Nephron (organoid): ENCODE results near the gene ZNF362.

ENCODE experiments used
- H3K27ac Mint-ChIP-seq, 3 experiments: 2 replicates each; pipeline ENCODE4 v1.8.0; 2020; ENCODE audit warnings: mixed read lengths in 3 of 3, mild to moderate bottlenecking in 2 of 3, moderate library complexity in 1 of 3
- H3K27me3 Mint-ChIP-seq: 2 replicates; pipeline ENCODE4 v1.8.0; 2021; ENCODE audit warnings: low read depth, mild to moderate bottlenecking, moderate library complexity, mixed read lengths
- H3K36me3 Mint-ChIP-seq: 2 replicates; pipeline ENCODE4 v1.8.0; 2020; ENCODE audit warnings: low read depth, mixed read lengths
- H3K4me1 Mint-ChIP-seq: 2 replicates; pipeline ENCODE4 v1.8.0; 2020; ENCODE audit warnings: mixed read lengths
- H3K4me3 Mint-ChIP-seq, 3 experiments: 2 replicates each; pipeline ENCODE4 v1.8.0; 2020; ENCODE audit warnings: mild to moderate bottlenecking in 3 of 3, mixed read lengths in 3 of 3, moderate library complexity in 2 of 3
- H3K9me3 Mint-ChIP-seq: 2 replicates; pipeline ENCODE4 v1.8.0; 2020; ENCODE audit warnings: mixed read lengths
- CTCF ChIP-seq, 3 experiments: fragments of 200-600 bp; sonication (generic); IDR thresholded peaks; one replicate each; pipeline ENCODE4 v1.5.0; 2021; ENCODE audit warnings: antibody characterized with exemption in 3 of 3; ENCODE audit not compliant: unreplicated experiment in 3 of 3

ZNF362 gene

GRCh38 chr1:33316601-33317000 lies 60.3 kb downstream of the ZNF362 start:
- peak overlapping the region in 1 of 3 experiments; percentile 61 for H3K27ac Mint-ChIP-seq
- H3K4me1 Mint-ChIP-seq, result peaks cover 12% of the 10 kb centered on the region
- H3K9me3 Mint-ChIP-seq, result no peaks in the 10 kb centered on the region
- H3K36me3 Mint-ChIP-seq, result peaks cover 4% of the 10 kb centered on the region
- no peak for TF ChIP-seq CTCF (IDR thresholded peaks at IDR 0.05; ENCODE audit: unreplicated experiment in 3 of 3)
- H3K27me3 Mint-ChIP-seq, result peaks cover 4% of the 10 kb centered on the region
- no peak overlapping the region for H3K4me3 Mint-ChIP-seq

GRCh38 chr1:33317354-33317753 lies 61.1 kb downstream of the ZNF362 start:
- peaks cover 12% of the 10 kb centered on the region for H3K4me1 Mint-ChIP-seq
- H3K27ac Mint-ChIP-seq, result no peak overlapping the region
- peaks cover 6% of the 10 kb centered on the region for H3K36me3 Mint-ChIP-seq
- H3K9me3 Mint-ChIP-seq, result no peaks in the 10 kb centered on the region
- H3K27me3 Mint-ChIP-seq, result peaks cover 1% of the 10 kb centered on the region
- TF ChIP-seq CTCF (IDR thresholded peaks at IDR 0.05; ENCODE audit: unreplicated experiment in 3 of 3), result no peak
- H3K4me3 Mint-ChIP-seq, result no peak overlapping the region

- Mint-ChIP-seq H3K4me3 (no peak overlapping the region), H3K27me3 (no peaks in the 10 kb centered on the region), H3K4me1 (peaks cover 14% of the 10 kb centered on the region), H3K9me3 (no peaks in the 10 kb centered on the region), H3K36me3 (peaks cover 9% of the 10 kb centered on the region), H3K27ac (no peak overlapping the region)
- TF ChIP-seq CTCF (IDR thresholded peaks at IDR 0.05; ENCODE audit: unreplicated experiment in 3 of 3), result no peak
These were observed 61.7 kb downstream of the ZNF362 start for GRCh38 chr1:33317946-33318345.

GRCh38 chr1:33319186-33319948 lies 63.1 kb downstream of the ZNF362 start:
- H3K27ac Mint-ChIP-seq, result no peak overlapping the region
- H3K9me3 Mint-ChIP-seq, result no peaks in the 10 kb centered on the region
- no peak overlapping the region for H3K4me3 Mint-ChIP-seq
- TF ChIP-seq CTCF (IDR thresholded peaks at IDR 0.05; ENCODE audit: unreplicated experiment in 3 of 3), result no peak
- peaks cover 27% of the 10 kb centered on the region for H3K4me1 Mint-ChIP-seq
- peaks cover 23% of the 10 kb centered on the region for H3K36me3 Mint-ChIP-seq
- H3K27me3 Mint-ChIP-seq, result no peaks in the 10 kb centered on the region

- Mint-ChIP-seq H3K36me3 (peaks cover 28% of the 10 kb centered on the region), H3K27ac (no peak overlapping the region), H3K4me1 (peaks cover 35% of the 10 kb centered on the region), H3K27me3 (no peaks in the 10 kb centered on the region), H3K4me3 (no peak overlapping the region), H3K9me3 (no peaks in the 10 kb centered on the region)
- TF ChIP-seq CTCF (IDR thresholded peaks at IDR 0.05; ENCODE audit: unreplicated experiment in 3 of 3), result no peak
These were observed 63.8 kb downstream of the ZNF362 start for GRCh38 chr1:33319949-33320618.
